HFFc6 (cell line): ENCODE measurements around the gene TYW1. TPM values are rescaled to one million over a fixed set of nuclear protein-coding genes. Genes with fewer than 3 reads are reported as not detected.
"Not testable (repeated sequence)": the region's sequence is repeated elsewhere in the genome, so short reads cannot be mapped to it uniquely, and the experiment has no call there.

Source experiments
- DNase-seq: peaks from one replicate; pipeline ENCODE4 v3.0.0-alpha.2; 2018
- H3K27ac Mint-ChIP-seq: 2 replicates; pipeline ENCODE4 v1.8.0; 2020; ENCODE audit warnings: mild to moderate bottlenecking, mixed read lengths
- H3K27me3 Mint-ChIP-seq: 2 replicates; pipeline ENCODE4 v1.8.0; 2021; ENCODE audit warnings: mild to moderate bottlenecking, moderate library complexity, mixed read lengths; ENCODE audit not compliant: insufficient read depth
- H3K36me3 Mint-ChIP-seq: 2 replicates; pipeline ENCODE4 v1.8.0; 2021; ENCODE audit warnings: low read depth, mixed read lengths
- H3K4me1 Mint-ChIP-seq: 2 replicates; pipeline ENCODE4 v1.8.0; 2020; ENCODE audit warnings: low read depth, mixed read lengths
- H3K4me3 Mint-ChIP-seq: 2 replicates; pipeline ENCODE4 v1.8.0; 2020; ENCODE audit warnings: mild to moderate bottlenecking, moderate library complexity, mixed read lengths
- H3K9me3 Mint-ChIP-seq: 2 replicates; pipeline ENCODE4 v1.8.0; 2020; ENCODE audit warnings: mild to moderate bottlenecking, mixed read lengths
- CTCF ChIP-seq: fragments of 200-600 bp; sonication (generic); IDR thresholded peaks from 2 replicates; pipeline ENCODE4 v1.5.0; 2021; ENCODE audit warnings: antibody characterized with exemption, mild to moderate bottlenecking
- total RNA-seq, 6 experiments: library from RNA; stranded (reverse); fragmentation: NEBNext Ultra II Directional; extraction: Animal tissue kit (Norgen Biotek cat#: 25700); gene quantifications; 2 replicates in 1 of 6; 3 replicates in 5 of 6; pipeline ENCODE4 v1.2.3, GENCODE V29; 2021

Gene TYW1
- total RNA-seq, 6 experiments from 2014 or later: 12.7 to 18.1 (median 15.3) TPM

GRCh38 chr7:67233506-67233905 is 236.9 kb downstream of the TYW1 start:
- H3K9me3 Mint-ChIP-seq, H3K27me3 Mint-ChIP-seq, H3K4me3 Mint-ChIP-seq, H3K27ac Mint-ChIP-seq, DNase-seq, H3K36me3 Mint-ChIP-seq: not testable (repeated sequence)
- peaks cover 13% of the 10 kb centered on the region for H3K4me1 Mint-ChIP-seq

DNA sequence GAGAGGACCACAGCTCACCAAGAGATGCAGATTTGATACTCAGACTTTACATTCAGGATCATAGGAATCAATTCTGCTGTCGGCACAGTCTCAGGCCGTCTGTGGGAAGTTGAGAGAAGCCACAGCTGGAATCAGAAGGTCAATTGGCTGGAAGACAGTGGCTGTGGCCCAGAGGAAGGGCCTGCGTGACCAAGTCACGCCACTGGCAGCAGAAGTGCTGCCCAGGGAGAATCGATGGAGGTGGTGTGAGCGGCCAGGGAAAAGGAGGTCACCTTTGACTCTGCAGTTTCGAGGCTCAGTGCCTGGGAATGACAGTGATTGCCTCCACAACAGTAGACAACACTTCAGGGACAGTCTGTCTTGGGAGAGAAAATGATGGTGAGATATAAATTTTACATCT is 239.6 kb downstream of the TYW1 start:
- H3K9me3 Mint-ChIP-seq, H3K4me3 Mint-ChIP-seq: not testable (repeated sequence)

DNA sequence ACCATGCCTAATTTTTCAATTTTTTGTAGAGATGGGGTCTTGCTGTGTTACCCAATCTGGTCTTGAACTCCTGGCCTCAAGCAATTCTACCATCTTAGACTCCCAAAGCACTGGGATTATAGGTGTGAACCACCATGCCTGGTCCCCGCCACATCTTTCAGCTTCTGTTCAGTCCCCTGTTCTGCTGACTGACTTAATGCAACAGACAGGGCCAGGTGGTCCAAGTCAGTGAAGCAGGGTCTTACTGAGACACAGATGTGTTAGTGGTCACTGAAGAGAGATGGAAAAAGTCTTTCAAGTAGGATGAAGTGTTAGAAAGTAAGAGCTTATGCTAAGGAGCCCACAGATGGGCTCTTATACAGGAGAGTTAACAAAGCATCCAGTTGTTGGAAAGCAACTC is 246.2 kb downstream of the TYW1 start:
- H3K36me3 Mint-ChIP-seq, H3K4me3 Mint-ChIP-seq, H3K4me1 Mint-ChIP-seq, DNase-seq, H3K9me3 Mint-ChIP-seq, H3K27me3 Mint-ChIP-seq, H3K27ac Mint-ChIP-seq: not testable (repeated sequence)

More for the DNA sequence above, 239.6 kb downstream of the TYW1 start:
- not testable (repeated sequence) for DNase-seq, H3K27me3 Mint-ChIP-seq, H3K4me1 Mint-ChIP-seq, H3K27ac Mint-ChIP-seq
- H3K36me3 Mint-ChIP-seq: peaks cover 11% of the 10 kb centered on the region; the same call in 1 of the 2 replicates

GRCh38 chr7:67248364-67248763 is 251.7 kb downstream of the TYW1 start:
- not testable (repeated sequence) for H3K4me3 Mint-ChIP-seq, DNase-seq, H3K4me1 Mint-ChIP-seq, H3K27me3 Mint-ChIP-seq, H3K27ac Mint-ChIP-seq
- peaks cover 15% of the 10 kb centered on the region for H3K9me3 Mint-ChIP-seq
- peaks cover 19% of the 10 kb centered on the region for H3K36me3 Mint-ChIP-seq

DNA sequence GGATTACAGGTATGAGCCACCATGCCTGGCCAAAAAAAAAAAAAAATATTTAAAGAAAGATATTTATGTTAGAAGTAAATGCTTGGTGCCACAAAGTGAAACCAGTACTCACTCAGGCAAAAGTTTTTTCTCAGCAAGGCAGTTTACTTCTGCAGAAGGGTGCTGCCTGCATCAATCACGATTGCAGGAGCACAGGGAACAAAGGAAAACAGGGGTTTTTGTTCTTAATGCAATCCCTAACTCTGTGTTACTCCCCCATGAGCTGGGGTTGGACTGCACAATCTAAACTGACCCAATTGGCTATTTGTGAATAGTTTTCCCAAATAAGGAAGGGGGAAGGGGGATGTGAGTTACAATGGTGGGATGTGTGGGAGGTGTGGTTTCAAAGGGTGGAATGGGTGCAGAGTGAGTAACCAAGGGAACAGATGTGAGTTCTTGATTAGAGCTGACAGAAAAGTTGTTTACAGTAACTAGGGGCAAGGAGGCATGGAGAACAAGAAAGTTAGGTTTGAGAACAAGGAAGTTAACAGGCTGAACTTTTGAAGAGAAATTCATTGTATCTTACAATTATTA is 255.4 kb downstream of the TYW1 start:
- peaks cover 22% of the 10 kb centered on the region for H3K9me3 Mint-ChIP-seq
- peaks cover 26% of the 10 kb centered on the region for H3K36me3 Mint-ChIP-seq
- no peak for DNase-seq
- no peaks in the 10 kb centered on the region for H3K4me1 Mint-ChIP-seq
- no peak overlapping the region for H3K4me3 Mint-ChIP-seq
- no peak overlapping the region for H3K27ac Mint-ChIP-seq
- no peaks in the 10 kb centered on the region for H3K27me3 Mint-ChIP-seq
- TF ChIP-seq CTCF: no peak

DNA sequence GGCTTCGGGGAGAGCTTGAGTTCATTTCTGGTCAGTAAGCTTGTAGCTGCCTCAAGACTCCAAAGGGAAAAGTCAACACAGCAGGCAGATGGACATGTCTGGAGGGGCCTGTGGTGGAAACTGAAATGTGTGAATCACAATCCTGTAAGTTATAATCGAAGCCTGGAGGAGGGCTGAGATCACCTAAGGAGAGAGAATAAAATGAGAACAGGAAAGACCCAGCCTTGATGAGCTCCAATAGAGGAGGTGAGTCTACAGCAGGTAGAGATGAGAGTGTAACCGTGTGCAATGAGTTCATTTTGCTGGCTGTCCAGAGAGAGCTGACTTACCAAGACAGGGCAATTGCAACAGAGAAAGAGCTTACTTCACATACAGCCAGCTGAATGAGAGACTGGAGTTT is 258.4 kb downstream of the TYW1 start:
- H3K4me3 Mint-ChIP-seq, H3K4me1 Mint-ChIP-seq, H3K27me3 Mint-ChIP-seq, H3K27ac Mint-ChIP-seq, DNase-seq: not testable (repeated sequence)
- H3K9me3 Mint-ChIP-seq: peaks cover 22% of the 10 kb centered on the region
- peaks cover 23% of the 10 kb centered on the region for H3K36me3 Mint-ChIP-seq

- DNase-seq, H3K27me3 Mint-ChIP-seq, H3K4me1 Mint-ChIP-seq, H3K27ac Mint-ChIP-seq, H3K4me3 Mint-ChIP-seq: not testable (repeated sequence)
- H3K36me3 Mint-ChIP-seq: peaks cover 14% of the 10 kb centered on the region
- peaks cover 11% of the 10 kb centered on the region for H3K9me3 Mint-ChIP-seq
These were observed 261.1 kb downstream of the TYW1 start for GRCh38 chr7:67257779-67258178.

GRCh38 chr7:67259363-67259762 is 262.7 kb downstream of the TYW1 start:
- DNase-seq, H3K4me3 Mint-ChIP-seq, H3K27ac Mint-ChIP-seq, H3K4me1 Mint-ChIP-seq, H3K27me3 Mint-ChIP-seq, H3K9me3 Mint-ChIP-seq: not testable (repeated sequence)
- peaks cover 16% of the 10 kb centered on the region for H3K36me3 Mint-ChIP-seq

- H3K9me3 Mint-ChIP-seq, H3K4me3 Mint-ChIP-seq, H3K27ac Mint-ChIP-seq, H3K4me1 Mint-ChIP-seq, DNase-seq, H3K27me3 Mint-ChIP-seq: not testable (repeated sequence)
- peaks cover 14% of the 10 kb centered on the region for H3K36me3 Mint-ChIP-seq
These were observed 263.5 kb downstream of the TYW1 start for GRCh38 chr7:67260166-67260586.

- not testable (repeated sequence) for H3K4me1 Mint-ChIP-seq, H3K4me3 Mint-ChIP-seq
These were observed 267.4 kb downstream of the TYW1 start for GRCh38 chr7:67264000-67264399.

GRCh38 chr7:67266070-67266469 is 269.4 kb downstream of the TYW1 start:
- H3K27ac Mint-ChIP-seq, H3K9me3 Mint-ChIP-seq, H3K36me3 Mint-ChIP-seq, H3K27me3 Mint-ChIP-seq, DNase-seq, H3K4me1 Mint-ChIP-seq, H3K4me3 Mint-ChIP-seq: not testable (repeated sequence)

More at GRCh38 chr7:67264000-67264399, 267.4 kb downstream of the TYW1 start:
- H3K27me3 Mint-ChIP-seq, H3K27ac Mint-ChIP-seq, DNase-seq, H3K9me3 Mint-ChIP-seq: not testable (repeated sequence)
- H3K36me3 Mint-ChIP-seq: peaks cover 11% of the 10 kb centered on the region
